ENCODE results near the gene BLNK.

BLNK gene

DNA sequence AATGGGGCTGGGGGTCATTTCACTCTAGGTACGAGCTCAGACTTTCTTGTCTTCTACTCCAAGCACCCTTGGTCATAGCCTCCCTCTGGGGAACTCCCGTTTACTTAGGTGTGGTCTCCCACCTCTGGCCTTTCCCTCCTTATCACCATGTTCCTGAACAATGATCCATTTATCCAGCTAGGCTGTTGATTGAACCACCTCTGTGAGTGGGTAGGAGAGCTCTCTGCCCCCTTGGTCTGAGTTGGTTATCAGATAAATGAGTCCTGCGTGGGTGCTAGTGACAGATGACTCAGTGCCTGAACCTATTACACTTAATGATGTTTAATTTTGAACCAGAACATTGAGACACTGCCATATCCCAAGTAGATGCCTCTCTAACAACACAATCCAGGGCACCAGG, 9.4 kb downstream of the BLNK start:
- no peak for DNase-seq (ENCODE audit: low read depth, low spot score)

DNA sequence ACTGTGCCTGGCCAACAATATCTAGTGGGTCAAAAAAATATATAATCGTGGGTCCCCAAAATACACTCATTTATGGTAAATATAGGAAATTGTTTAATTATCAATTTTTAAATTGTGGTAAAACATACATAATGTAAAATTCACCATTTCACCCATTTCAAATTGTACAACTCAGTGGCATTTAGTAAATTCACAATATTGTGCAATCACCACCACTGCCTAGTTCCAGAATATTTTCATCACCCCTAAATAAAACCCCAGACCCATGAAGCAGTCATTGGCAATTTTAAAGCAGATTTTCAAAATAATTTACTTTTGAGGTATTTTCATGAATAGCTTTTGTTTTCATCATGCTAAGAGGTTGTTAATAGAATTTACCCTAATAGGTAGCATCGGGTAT, 10.2 kb downstream of the BLNK start:
- no peak for DNase-seq (ENCODE audit: low read depth, low spot score)

DNA sequence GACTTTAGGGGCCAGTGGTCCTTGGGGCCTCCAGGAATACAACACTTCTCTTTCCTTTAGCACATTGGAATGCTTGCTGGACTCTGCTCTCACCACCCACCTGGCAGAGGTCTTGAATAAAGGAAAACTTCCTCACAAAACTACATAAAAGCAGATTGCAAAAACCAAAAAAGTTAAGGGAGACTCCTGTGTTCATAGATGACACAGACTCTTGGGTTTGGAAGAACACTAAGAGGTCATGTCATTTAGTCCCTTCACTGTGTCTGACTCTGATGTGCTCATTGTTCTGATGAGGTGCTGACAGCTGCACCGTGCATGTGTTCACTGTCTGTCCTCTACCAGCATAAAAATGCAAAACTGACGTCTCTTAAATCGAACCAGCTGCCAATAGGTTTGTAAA, 11.4 kb downstream of the BLNK start:
- DNase-seq (ENCODE audit: low read depth, low spot score), result no peak

DNA sequence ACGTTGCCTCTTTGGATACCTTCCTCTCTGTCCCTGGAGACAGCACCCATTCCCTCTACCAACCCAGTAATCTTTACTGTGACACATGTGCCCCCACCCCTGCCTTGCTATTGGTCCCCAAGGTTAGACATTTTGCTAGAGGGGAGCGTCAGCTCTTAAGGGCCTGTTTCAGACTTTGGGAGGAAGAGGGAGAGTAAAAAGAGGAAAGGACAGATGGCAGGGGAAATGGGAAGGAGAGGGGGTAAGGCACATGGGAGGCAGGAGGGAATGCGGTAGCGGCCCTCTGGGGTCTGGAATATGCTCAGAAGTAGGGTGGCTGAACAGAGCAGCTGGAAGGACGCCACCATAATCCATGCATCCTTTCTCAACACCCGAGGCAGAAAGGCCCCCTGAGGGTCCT, 12.2 kb downstream of the BLNK start:
- no peak for DNase-seq (ENCODE audit: low read depth, low spot score)

DNA sequence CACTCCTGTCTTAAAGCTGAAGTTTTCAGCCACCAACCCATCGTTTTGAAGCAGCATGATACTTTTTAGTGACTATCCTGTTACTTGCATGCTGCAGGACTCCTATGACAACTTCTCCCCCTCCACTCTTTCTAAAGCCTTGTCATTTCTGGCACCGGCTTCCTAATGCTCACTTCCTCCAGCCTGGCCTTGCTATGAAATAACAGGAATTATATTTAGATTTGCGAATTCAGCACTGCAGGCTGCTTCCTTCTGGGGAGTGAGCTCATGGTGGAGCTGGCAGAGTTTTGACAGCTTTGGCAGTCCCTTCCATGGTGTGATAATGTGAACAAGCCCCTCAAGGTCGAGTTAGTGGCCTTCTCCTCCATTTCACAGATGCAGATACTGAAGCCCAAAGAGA, 13.4 kb downstream of the BLNK start:
- no peak for DNase-seq (ENCODE audit: low read depth, low spot score)

DNA sequence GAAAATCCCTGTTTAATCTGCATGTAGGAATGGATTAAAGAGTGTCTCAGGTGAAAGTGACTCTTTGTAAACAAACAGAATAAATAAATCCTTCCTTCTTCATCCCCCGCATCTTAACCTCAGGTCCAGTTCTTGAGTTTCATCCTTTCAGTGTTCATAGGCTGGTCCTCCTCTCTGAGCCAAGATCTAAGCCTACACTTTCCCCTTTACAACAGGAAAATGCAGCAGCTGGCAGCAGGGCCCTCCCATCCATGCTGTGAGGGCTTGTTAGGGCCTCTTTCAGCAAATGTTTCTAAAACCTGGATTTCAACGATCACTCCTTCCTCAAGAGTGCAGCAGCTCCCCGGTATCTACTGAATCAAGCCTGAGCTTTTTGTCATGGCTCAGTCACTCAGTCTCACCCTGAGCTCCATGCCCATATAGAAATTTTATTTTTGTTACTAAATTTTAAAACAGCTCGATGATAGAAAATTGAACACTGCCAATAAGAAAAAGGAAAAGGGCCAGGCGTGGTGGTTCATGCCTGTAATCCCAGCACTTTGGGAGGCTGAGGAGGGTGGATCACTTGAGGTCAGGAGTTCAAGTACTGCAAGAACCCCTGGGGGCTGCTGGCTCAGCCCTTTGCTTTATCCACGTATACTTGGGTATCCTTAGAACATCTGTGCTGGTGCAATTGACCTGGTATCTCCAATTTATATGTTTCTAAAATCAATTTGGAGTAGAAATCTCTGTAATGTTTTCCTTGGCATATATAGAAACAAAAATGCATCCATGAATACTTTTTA, 15.6 kb downstream of the BLNK start:
- DNase-seq (ENCODE audit: low read depth, low spot score), result peak; percentile 10

DNA sequence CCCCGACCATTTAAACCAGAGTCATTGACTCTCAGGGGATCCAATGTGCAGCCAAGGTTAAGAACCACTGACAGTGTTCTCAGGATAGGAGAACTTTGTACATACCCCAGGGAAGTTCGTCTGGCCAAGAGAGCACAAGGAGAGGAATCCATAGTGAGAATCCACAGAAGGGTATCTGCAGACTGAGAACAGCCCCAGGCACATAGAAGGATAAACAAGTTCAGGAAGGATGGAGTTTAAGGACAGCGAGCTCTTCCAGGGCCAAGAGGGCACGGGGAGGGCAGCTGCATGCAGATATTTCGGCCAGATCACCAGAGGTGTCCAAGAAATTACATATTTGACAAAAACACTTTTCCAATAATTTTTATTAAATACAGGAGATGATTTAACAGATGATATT, 16.4 kb downstream of the BLNK start:
- peak; percentile 17 for DNase-seq (ENCODE audit: low read depth, low spot score)

DNA sequence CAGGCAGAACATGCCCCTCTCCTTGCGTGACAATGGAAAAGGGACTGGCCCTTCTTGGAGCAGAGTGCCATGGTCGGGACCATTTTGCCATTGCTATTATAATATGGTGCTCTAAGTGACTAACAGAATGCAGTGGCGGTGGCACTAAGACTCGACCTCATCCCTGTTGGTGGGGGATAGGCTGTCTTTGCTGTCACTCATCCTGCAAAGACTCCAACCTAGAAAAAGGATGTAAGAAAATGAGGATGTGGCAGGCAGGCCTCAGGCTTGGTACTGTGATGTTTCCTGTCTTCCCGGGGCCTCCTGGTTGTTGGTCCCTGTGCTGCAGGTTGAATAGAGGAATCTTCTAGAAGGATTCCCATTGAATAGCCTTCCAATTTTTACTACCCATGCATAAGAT, 18.6 kb downstream of the BLNK start:
- DNase-seq (ENCODE audit: low read depth, low spot score), result no peak

DNA sequence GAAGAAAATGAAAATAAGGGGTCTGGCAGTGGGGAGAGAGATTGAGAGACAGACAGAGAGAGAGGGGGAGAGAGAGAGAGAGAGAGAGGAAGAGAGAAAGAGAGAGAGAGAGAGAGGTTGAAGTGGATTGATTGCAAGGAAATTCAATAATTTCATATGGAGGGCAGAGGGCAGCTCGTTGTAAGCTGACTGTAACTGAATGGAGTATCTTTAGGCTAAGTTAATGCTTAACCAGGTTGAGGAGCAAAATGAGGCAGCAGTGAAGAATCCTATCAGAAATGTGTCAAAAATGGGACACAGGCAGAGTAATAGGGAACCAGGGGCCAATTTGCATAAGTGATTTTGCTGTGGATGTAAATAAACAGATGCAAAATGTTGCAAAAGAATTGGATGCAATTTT, 21.0 kb downstream of the BLNK start:
- no peak for DNase-seq (ENCODE audit: low read depth, low spot score)

DNA sequence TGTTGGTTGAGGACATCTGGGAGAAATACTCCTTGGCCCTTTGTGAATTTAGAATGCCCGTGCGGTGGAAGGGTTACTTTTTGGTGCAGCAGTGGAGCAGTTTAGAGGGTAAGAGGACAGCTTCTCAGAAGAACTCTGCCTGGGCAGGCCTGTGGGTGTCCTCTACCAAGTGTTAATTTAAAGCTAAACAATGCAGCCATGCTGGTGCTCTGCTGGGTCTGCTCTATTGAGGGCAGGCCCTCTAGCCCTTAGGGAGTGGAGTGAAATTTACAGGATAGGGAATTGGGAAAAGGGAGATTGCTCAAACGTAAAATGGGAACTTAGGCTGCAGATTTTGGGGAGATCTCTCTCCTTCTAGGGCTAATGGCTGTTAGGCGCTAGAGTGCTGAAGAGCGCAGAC, 22.1 kb downstream of the BLNK start:
- DNase-seq (ENCODE audit: low read depth, low spot score), result no peak

DNA sequence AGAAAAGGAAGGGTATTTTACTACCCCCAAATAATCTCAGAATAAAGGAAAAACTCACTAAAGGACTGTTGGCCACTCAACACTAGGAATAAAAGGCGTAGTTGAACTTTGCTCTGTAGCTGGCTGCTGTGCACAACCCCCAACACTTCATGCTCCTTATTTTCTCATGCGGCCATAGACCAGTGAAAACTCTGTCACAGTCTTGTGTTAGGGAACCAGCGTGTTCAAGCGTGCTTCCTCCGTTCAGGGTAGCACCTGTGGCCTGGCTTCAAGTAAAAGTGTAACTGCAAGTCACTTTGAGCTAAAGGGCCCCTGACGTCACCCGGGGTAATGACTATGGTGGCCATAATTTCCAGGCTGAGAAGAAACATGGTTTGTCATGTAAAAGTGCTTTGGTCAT, 27.0 kb downstream of the BLNK start:
- no peak for DNase-seq (ENCODE audit: low read depth, low spot score)

DNA sequence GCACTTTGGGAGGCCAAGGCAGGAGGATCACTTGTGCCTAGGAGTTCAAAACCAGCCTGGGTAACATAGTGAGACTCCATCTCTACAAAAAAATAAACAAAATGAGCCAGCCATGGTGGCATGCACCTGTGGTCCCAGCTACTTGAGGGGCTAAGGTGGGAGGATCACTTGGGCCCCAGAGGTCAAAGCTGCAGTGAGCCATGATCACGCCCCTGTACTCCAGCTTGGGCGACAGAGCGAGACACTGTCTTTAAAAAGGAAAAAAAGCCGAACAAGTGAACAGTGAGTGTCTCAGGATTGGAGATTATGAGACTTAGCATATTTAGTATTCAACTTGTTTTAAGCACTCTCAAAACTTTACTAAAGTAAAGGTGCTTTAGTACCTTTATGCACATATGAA, 28.1 kb downstream of the BLNK start:
- DNase-seq (ENCODE audit: low read depth, low spot score), result no peak

DNA sequence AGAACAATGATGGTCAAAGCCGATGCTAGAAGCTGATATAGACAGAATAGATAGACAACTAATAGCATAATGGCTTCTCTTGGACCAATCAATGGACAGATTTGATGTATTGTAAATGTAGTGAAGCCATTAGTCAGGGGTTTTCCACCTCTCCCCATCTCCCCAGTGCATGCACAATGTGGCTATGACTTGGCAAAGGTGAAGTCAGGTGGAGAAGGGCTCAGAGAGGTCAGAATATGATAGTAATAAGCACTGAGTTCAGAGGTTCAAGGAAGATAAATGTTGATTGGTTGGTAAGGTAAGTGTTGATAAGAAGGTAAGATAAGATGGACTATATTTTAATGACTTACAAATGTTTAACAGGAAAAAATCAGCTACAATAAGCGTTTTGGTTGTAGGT, 28.5 kb downstream of the BLNK start:
- no peak for DNase-seq (ENCODE audit: low read depth, low spot score)

DNA sequence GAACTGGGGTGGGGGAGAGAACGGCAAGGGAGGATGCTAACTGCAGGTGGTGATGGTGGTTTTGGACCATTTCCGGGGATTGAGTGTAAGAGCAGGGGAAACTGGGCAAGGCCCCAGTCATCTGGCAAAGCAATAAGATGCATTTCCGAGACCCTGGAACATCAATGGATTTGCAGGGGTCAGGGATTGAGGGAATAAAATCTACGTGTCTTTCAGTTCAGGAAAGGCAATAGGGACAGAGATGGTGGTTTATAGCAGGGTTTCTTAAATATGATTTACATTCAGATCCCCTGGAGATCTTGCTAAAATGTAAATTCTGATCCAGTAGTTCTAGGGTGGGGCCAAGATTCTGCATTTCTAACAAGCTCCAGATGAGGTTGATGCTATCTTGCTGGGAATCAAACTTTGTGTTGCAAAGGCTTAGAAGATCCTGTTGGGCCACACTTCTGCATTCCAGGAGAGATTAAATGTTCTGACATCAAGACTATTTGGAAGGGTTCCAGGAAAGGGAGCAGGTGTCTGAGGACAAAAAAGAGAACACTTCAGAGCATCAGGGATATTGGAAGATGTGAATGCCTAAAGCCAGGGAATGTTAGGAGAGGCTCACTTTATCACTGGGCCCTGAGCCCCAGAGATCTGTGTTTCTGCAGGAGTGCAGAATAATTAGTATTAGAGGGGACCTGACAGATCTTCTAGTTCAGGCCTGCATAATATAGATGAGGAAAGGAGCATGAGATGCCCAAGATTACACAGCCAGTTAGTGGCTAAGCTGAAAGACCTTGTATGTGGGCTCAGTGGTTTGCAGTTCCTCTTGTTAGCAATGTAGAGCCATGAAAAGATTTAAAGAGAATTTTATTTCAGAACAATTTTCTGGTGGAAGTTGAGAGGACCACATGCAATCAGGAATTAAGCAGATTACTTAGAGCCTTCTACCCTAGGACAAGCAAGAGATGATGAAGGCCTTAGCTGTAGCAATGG, 32.4 kb downstream of the BLNK start:
- DNase-seq (ENCODE audit: low read depth, low spot score), result no peak

DNA sequence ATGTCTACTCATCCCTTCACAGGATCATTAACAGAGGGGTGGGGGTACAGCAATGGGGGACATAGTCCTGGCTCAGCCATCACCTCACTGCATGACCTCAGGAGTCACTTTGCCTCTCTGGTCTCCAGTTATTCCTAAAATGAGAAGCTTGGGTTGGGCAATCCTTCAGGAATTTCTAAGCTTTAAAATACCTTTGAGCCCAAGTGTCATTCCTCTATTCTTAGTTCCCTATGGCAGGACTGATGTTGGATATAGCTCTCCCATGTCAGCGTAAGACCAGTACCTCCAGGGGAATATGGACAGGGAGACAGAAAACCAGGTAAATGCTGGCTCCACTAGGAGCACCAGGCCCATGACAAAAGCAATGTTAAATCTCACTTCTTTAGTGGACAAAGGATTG, 34.5 kb downstream of the BLNK start:
- no peak for DNase-seq (ENCODE audit: low read depth, low spot score)

DNA sequence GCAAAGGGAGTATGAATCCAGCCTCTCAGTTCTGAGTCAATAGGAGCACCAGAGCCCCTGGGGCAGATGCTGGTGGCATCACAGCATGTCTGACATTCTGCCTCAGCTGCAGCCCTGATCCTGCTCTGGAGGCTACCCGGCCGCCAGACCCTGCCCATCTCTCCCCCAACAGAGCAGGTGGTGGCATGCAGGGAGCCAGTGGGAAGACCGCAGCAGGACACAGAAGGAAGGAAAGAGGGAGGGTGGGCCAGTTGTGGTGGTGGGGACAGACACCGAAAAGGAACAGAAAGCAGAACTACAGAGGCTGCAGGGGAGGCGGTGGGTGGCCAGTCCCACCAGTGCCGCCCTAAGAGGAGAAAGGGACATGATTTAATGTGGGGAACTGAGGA, 35.3 kb downstream of the BLNK start:
- DNase-seq (ENCODE audit: low read depth, low spot score), result no peak

DNA sequence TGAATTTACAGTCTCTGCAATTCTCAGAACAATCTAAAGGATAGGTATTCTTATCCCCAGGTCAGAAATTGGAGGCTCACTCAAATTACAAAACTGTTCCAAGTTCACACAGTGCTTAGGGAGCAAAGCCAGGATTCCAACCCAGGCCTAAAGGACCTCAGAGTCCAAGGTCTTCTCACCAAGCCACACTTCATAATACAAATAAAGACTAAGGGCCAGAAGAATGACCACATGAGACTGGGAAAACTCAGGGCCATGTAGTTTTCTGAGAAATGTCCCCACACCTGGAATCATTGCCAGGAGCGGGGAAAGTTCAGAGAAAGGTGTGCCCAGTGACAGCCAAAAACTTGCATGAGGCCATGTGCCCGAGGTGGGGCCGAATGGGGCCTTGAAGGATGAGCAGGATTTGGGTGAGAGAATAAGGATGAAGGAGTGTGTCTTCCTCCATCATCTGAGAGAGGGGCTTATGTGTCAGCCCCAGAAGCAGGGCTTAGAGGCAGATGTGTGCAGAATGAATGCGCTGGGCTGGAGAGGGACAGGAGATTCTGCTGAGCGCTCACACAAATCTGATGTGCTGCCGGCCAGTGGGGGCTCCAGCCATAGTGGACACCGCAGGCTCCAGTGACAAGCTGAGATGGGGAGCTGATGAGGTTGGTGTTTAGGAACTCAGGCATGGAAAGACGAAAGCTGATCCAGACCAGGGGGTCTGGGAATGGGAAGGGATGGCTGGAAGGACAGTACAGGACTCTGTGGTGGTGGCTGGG, 35.9 kb downstream of the BLNK start:
- DNase-seq (ENCODE audit: low read depth, low spot score), result no peak

DNA sequence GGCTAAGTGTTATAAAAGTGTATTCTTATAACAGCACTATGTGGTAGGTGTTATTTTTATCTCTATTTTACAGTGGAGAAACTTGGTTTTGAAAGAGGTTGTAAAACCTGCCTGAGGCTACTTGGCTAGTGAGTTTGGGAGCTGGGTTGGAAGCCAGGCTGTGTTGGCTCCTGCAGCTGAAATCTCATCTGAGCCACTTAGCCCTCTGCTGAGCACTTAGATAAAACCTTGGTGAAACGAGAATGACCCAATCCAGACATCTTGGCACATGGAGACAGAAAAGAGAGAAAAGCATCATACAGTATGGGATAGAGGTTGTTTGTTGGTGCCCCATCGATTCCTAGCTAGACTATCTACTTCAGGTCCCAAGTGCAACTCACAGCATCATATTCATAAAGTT, 37.4 kb downstream of the BLNK start:
- no peak for DNase-seq (ENCODE audit: low read depth, low spot score)

DNA sequence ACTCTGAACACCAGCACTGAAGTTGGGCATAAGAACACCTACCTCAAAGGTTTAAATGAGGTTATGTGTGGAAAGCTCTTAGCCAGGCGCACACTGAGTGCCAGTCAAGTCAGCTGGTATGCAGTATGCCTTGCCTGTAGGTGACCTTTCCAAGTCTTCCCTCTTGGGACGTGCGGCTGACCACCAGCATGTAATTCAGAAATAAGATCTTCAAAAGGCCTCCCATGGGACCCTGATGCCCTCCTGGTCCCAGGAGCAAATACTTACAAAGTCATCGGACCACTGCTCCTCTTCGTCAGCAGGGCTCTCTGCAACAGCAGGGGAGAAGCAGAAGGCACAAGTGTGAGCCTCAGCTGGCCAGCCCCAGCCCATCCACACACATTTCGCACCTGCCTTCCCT, 40.8 kb downstream of the BLNK start:
- no peak for DNase-seq (ENCODE audit: low read depth, low spot score)

DNA sequence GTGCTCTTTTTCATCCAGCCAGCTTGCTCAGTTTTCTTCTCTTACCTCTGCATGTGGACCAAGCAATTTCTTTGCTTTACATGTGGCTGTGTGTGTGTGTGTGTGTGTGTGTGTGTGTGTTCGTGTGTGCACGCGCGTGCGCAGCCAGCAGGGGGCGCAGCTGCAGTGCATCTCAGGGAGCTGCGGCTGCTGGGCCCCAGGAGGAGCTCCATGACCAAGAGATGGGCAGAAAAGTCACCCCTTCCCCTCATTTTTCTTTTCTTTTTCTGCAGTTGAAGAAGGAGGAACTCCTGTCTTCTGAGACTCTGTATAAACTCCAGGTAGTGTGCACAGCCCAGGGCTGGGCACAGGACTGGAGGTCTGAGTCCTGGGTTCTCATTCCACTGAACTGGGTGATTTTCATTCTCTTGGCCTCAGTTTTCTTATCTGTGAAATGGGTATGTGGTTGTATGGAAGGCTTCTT, 41.8 kb downstream of the BLNK start:
- peak; percentile 91 for DNase-seq (ENCODE audit: low read depth, low spot score)

DNA sequence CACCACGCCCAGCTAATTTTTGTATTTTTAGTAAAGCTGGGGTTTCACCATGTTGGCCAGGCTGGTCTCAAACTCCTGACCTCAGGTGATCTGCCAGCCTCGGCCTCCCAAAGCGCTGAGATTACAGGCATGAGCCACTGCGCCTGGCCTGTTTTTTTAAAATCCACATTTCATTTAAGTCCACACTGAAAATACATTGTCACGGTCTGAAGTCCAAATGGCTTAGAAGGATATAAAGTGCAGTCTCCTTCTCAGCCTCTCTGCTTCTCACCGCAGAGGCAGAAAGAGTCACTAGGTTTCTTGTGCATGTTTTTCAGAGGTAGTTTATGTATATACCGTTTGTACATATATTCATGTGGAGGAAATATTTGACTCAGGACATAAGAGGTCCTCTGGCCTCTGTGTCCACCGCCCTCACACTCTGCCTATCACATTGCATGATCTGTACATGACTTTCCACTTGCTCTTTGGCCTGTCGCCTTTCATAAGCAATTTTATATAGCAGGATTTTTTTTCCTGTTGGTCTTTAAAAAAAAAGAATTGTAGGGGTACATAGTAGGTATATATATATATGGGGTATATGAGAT, 42.9 kb downstream of the BLNK start:
- DNase-seq (ENCODE audit: low read depth, low spot score), result no peak

DNA sequence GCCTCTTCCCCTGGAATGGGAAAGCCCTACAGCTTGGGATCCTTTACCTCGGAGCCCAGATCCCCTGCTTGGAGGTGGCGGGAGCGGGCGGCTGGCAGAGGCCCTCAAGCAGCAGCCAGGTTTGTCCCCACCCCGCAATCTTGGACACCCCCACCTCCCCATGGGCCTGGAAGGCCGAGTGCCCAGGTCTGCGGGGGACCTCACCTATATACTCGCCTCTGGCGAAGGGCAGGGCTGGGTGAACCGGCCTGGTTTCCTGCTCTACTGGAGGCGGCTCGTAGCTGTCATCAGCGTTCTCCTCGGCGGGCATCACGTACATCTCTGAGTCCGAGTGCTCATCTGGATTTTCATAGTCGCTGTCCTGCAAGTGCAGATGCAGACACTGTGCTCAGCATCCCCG, 44.2 kb downstream of the BLNK start:
- no peak for DNase-seq (ENCODE audit: low read depth, low spot score)
